Mammary epithelial cell (primary cell): ENCODE results near the gene CEP104.

Experiments used
- EZH2 ChIP-seq: IDR thresholded peaks from 2 replicates; pipeline ENCODE4 v1.6.1; 2012; ENCODE audit warnings: low read length, inconsistent platforms, borderline replicate concordance
- TF ChIP-seq, protein P1 (sequence below), 2 donors: IDR thresholded peaks in 1 of 2; conservative IDR thresholded peaks in 1 of 2; 2 replicates each; pipeline ENCODE4 v1.5.1; 2011 to 2012; ENCODE audit warnings: inconsistent platforms in 2 of 2, low read length in 2 of 2, mild to moderate bottlenecking in 2 of 2, control low read depth in 1 of 2, low read depth in 1 of 2; ENCODE audit not compliant: insufficient read depth in 1 of 2; ENCODE audit errors: extremely low read depth in 1 of 2

DNA sequence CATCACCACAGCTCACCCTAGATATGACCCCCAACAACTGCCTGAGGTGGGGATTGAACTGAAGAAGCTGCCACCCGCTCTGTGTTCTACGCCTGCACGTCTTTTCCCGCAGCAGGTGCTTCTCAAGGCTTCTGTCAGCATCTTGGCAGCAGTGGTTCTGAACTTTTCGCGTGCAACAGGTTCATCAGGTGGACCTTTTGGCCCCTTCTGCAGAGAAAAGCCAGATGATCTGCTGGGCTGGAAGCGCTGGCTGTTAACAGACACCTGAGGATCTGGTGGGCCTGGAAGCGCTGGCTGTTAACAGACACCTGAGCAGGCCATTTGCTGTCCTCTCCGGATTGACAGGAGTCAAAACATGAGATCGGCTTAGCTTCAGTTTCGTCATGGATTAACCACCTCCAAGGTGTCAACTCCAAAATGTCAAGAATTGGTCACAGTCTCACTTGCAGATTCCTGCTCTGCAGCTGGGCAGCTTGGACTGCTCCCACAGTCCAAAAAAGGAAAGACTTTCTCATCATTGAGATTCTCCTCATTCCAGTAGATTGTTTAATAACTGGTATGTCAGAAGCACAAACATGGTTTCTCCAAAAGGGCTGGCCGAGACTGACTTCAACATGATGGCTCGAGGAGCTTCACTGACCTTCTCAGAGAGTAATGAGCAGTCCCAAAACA is 38.4 kb upstream of the CEP104 start:
- TF ChIP-seq, protein P1, sequence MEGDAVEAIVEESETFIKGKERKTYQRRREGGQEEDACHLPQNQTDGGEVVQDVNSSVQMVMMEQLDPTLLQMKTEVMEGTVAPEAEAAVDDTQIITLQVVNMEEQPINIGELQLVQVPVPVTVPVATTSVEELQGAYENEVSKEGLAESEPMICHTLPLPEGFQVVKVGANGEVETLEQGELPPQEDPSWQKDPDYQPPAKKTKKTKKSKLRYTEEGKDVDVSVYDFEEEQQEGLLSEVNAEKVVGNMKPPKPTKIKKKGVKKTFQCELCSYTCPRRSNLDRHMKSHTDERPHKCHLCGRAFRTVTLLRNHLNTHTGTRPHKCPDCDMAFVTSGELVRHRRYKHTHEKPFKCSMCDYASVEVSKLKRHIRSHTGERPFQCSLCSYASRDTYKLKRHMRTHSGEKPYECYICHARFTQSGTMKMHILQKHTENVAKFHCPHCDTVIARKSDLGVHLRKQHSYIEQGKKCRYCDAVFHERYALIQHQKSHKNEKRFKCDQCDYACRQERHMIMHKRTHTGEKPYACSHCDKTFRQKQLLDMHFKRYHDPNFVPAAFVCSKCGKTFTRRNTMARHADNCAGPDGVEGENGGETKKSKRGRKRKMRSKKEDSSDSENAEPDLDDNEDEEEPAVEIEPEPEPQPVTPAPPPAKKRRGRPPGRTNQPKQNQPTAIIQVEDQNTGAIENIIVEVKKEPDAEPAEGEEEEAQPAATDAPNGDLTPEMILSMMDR (conservative IDR thresholded peaks at IDR 0.05 in 1 of 2, IDR thresholded peaks at IDR 0.05 in 1 of 2; ENCODE audit: extremely low read depth in 1 of 2, insufficient read depth in 1 of 2, low read depth in 1 of 2, low read length in 2 of 2), result no peak
- no peak for TF ChIP-seq EZH2
